Measurements from ENCODE around the gene HBG2. TPM values are rescaled to one million over a fixed set of nuclear protein-coding genes. Genes with fewer than 3 reads are reported as not detected.

Gene HBG2
- total and polyA plus RNA-seq, 10 donors = 0.29 to 19.6 (median 4.2) TPM; not detected in 3

GRCh38 chr11:5277807-5278382 lies 23.3 kb upstream of the HBG2 start:
- intact Hi-C loops (cut with DNase I; ENCODE audit: low total_unique reads) = no loop called here
- no peaks in the 10 kb centered on the region for H3K36me3 ChIP-seq
- TF ChIP-seq POLR2A (IDR thresholded peaks at IDR 0.05) = no peak
- no peak for TF ChIP-seq POLR2AphosphoS5 (IDR thresholded peaks at IDR 0.05)
- TF ChIP-seq CTCF (IDR thresholded peaks at IDR 0.05 in 8 of 11, conservative IDR thresholded peaks at IDR 0.05 in 3 of 11) = no peak
- no peak for DNase-seq
- WGBS, 5 donors = 58 to 77% (median 60%) methylated on average over 1 of the region's 1 CpG
- H3K4me3 ChIP-seq = no peak overlapping the region
- H3K27me3 ChIP-seq (replicated peaks in 1 of 7) = no peaks in the 10 kb centered on the region
- no peak overlapping the region for H3K27ac ChIP-seq
- no peaks in the 10 kb centered on the region for H3K4me1 ChIP-seq
- H3K9me3 ChIP-seq = no peaks in the 10 kb centered on the region

GRCh38 chr11:5276697-5277096 lies 22.1 kb upstream of the HBG2 start:
- TF ChIP-seq POLR2AphosphoS5 (IDR thresholded peaks at IDR 0.05) (no peak), CTCF (IDR thresholded peaks at IDR 0.05 in 8 of 11, conservative IDR thresholded peaks at IDR 0.05 in 3 of 11) (no peak)
- Histone ChIP-seq H3K4me1 (no peaks in the 10 kb centered on the region), H3K9me3 (no peaks in the 10 kb centered on the region), H3K27me3 (replicated peaks in 1 of 7) (no peaks in the 10 kb centered on the region), H3K36me3 (no peaks in the 10 kb centered on the region), H3K27ac (no peak overlapping the region), H3K4me3 (no peak overlapping the region)
- 71 to 80% (median 75%) methylated on average over 2 of the region's 2 CpGs for WGBS, 5 donors
- no peak for DNase-seq
- intact Hi-C loops (cut with DNase I; ENCODE audit: low total_unique reads) = no loop called here

GRCh38 chr11:5275369-5276110 lies 21.0 kb upstream of the HBG2 start:
- WGBS, 5 donors = 62 to 75% (median 72%) methylated on average over 6 of the region's 6 CpGs
- Histone ChIP-seq H3K36me3 (no peaks in the 10 kb centered on the region), H3K4me1 (no peaks in the 10 kb centered on the region), H3K4me3 (no peak overlapping the region), H3K9me3 (no peaks in the 10 kb centered on the region), H3K27ac (no peak overlapping the region), H3K27me3 (replicated peaks in 1 of 7) (no peaks in the 10 kb centered on the region)
- no peak for TF ChIP-seq CTCF (IDR thresholded peaks at IDR 0.05 in 8 of 11, conservative IDR thresholded peaks at IDR 0.05 in 3 of 11)
- TF ChIP-seq POLR2A (IDR thresholded peaks at IDR 0.05) = no peak
- no peak for TF ChIP-seq POLR2AphosphoS5 (IDR thresholded peaks at IDR 0.05)
- intact Hi-C loops (cut with DNase I; ENCODE audit: low total_unique reads) = no loop called here
- no peak for DNase-seq

- WGBS, 5 donors = 65 to 76% (median 72%) methylated on average over 5 of the region's 5 CpGs
- intact Hi-C loops (cut with DNase I; ENCODE audit: low total_unique reads) = no loop called here
- no peak overlapping the region for H3K4me3 ChIP-seq
- no peaks in the 10 kb centered on the region for H3K4me1 ChIP-seq
- no peak for DNase-seq
- no peak for TF ChIP-seq CTCF (IDR thresholded peaks at IDR 0.05 in 8 of 11, conservative IDR thresholded peaks at IDR 0.05 in 3 of 11)
- TF ChIP-seq POLR2AphosphoS5 (IDR thresholded peaks at IDR 0.05) = no peak
- TF ChIP-seq POLR2A (IDR thresholded peaks at IDR 0.05) = no peak
- no peaks in the 10 kb centered on the region for H3K27me3 ChIP-seq (replicated peaks in 1 of 7)
- H3K9me3 ChIP-seq = no peaks in the 10 kb centered on the region
- H3K36me3 ChIP-seq = no peaks in the 10 kb centered on the region
- no peak overlapping the region for H3K27ac ChIP-seq
Observed at GRCh38 chr11:5274395-5274794, 19.8 kb upstream of the HBG2 start.

Data from spleen (tissue), 11 donors.